DOHH2 (cell line): Measurements from ENCODE around the gene P3H4.

Experiments used
- CTCF ChIP-seq: fragments of 200-600 bp; sonication (generic); IDR thresholded peaks from one replicate; pipeline ENCODE4 v1.5.1; 2014; ENCODE audit warnings: antibody characterized with exemption, mild to moderate bottlenecking, low read depth, low read length; ENCODE audit not compliant: poor library complexity, severe bottlenecking
- EZH2phosphoT487 ChIP-seq: fragments of 200-600 bp; sonication (generic); IDR thresholded peaks from 2 replicates; pipeline ENCODE4 v1.6.1; 2017; ENCODE audit warnings: borderline replicate concordance, mild to moderate bottlenecking, antibody characterized with exemption, low read length, moderate library complexity, mixed read lengths

- TF ChIP-seq CTCF: no peak
- TF ChIP-seq EZH2phosphoT487: no peak
Observed at GRCh38 chr17:41803049-41804020, 8.4 kb downstream of the P3H4 start.
